Adrenal gland (tissue), 5 donors: ENCODE measurements around the gene MMRN1.

ENCODE experiments used
- POLR2A ChIP-seq, 2 donors: fragments of 450-650 bp; IDR thresholded peaks; one replicate each; pipeline ENCODE4 v1.6.1; 2017; ENCODE audit warnings: antibody characterized with exemption in 2 of 2, mild to moderate bottlenecking in 2 of 2, moderate library complexity in 1 of 2
- TF ChIP-seq, protein P1 (sequence below), 6 experiments: fragments of 450-650 bp in 4 of 6; fragments of 200-600 bp in 2 of 6; sonication (generic) in 1 of 6; IDR thresholded peaks; 1 replicate in 5 of 6; 2 replicates in 1 of 6; pipeline versions ENCODE4 v1.5.1 to v1.8.0; 2016 to 2021; ENCODE audit warnings: antibody characterized with exemption in 6 of 6, mild to moderate bottlenecking in 2 of 6, moderate library complexity in 1 of 6
- donor health status: DM: no; HTN: no; CAD: no.

DNA sequence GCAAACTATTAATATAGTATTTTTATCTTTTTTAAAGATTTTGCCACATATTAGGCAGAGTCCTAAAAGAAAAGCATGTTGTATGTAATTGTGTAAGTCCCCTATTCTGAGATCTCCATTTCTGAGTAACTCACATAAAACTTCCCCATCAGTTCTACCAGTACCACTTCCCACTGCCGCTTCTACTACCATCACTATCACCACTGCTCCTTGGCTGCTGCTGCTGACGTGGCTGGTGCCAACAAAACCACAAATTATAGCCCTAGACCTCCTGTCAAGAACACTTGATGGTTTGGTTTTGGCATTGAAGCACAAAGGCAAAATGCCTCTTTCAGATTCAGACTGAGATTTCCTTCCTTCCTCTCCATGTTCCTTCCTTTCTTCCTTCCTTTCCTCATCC is 106.4 kb downstream of the MMRN1 start:
- TF ChIP-seq, protein P1, sequence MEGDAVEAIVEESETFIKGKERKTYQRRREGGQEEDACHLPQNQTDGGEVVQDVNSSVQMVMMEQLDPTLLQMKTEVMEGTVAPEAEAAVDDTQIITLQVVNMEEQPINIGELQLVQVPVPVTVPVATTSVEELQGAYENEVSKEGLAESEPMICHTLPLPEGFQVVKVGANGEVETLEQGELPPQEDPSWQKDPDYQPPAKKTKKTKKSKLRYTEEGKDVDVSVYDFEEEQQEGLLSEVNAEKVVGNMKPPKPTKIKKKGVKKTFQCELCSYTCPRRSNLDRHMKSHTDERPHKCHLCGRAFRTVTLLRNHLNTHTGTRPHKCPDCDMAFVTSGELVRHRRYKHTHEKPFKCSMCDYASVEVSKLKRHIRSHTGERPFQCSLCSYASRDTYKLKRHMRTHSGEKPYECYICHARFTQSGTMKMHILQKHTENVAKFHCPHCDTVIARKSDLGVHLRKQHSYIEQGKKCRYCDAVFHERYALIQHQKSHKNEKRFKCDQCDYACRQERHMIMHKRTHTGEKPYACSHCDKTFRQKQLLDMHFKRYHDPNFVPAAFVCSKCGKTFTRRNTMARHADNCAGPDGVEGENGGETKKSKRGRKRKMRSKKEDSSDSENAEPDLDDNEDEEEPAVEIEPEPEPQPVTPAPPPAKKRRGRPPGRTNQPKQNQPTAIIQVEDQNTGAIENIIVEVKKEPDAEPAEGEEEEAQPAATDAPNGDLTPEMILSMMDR (IDR thresholded peaks at IDR 0.05), result no peak
- TF ChIP-seq POLR2A (IDR thresholded peaks at IDR 0.05), result no peak
